Left ventricle myocardium inferior (tissue), 1 donor: ENCODE results near the gene ARHGEF38. TPM values are rescaled to one million over a fixed set of nuclear protein-coding genes. Genes with fewer than 3 reads are reported as not detected.

ENCODE experiments used
- DNase-seq: peaks from one replicate; pipeline ENCODE4 v3.0.0-alpha.2; 2020
- H3K27ac ChIP-seq: fragments of 200-600 bp; replicated peaks from 2 replicates; pipeline ENCODE4 v1.8.0; 2021
- H3K27me3 ChIP-seq: fragments of 200-600 bp; 2 replicates; pipeline ENCODE4 v1.8.0; 2021; ENCODE audit warnings: low read depth
- H3K36me3 ChIP-seq: fragments of 200-600 bp; 2 replicates; pipeline ENCODE4 v1.8.0; 2021
- H3K4me1 ChIP-seq: fragments of 200-600 bp; 2 replicates; pipeline ENCODE4 v1.8.0; 2021
- H3K4me3 ChIP-seq: fragments of 200-600 bp; 2 replicates; pipeline ENCODE4 v1.8.0; 2021; ENCODE audit warnings: mild to moderate bottlenecking, moderate library complexity
- H3K9me3 ChIP-seq: fragments of 200-600 bp; replicated peaks from 2 replicates; pipeline ENCODE4 v1.8.0; 2021
- CTCF ChIP-seq: fragments of 200-600 bp; IDR thresholded peaks from 2 replicates; pipeline ENCODE4 v1.8.0; 2021; ENCODE audit warnings: antibody characterized with exemption, mild to moderate bottlenecking, borderline replicate concordance
- intact Hi-C: fragments of 100-400 bp; cut with micrococcal nuclease; formaldehyde crosslinking; loops from one replicate; pipeline ENCODE4 v1.11.0; 2022
- total RNA-seq: library from RNA; stranded (reverse); fragmentation: NEBNext Ultra II Directional; extraction: Animal tissue kit (Norgen Biotek cat#: 25700); gene quantifications from one replicate; pipeline ENCODE4 v1.2.1, GENCODE V29; 2021
- donor health status: DM: no; HTN: yes; CAD: no; lungs with severe emphysema.

The ARHGEF38 gene
- total RNA-seq, 1 donor from 2014 or later, result not detected

- H3K4me1 ChIP-seq, result no peaks in the 10 kb centered on the region
- H3K9me3 ChIP-seq, result no peaks in the 10 kb centered on the region
- H3K4me3 ChIP-seq, result no peak overlapping the region
- H3K36me3 ChIP-seq, result no peaks in the 10 kb centered on the region
- no peak overlapping the region for H3K27ac ChIP-seq
- intact Hi-C loops, result no loop called here
- DNase-seq, result no peak
- no peak for TF ChIP-seq CTCF
- H3K27me3 ChIP-seq, result no peaks in the 10 kb centered on the region
Observed at GRCh38 chr4:105591573-105591972, 39.2 kb downstream of the ARHGEF38 start.

GRCh38 chr4:105594099-105595010 is 41.9 kb downstream of the ARHGEF38 start:
- no peaks in the 10 kb centered on the region for H3K27me3 ChIP-seq
- no peak overlapping the region for H3K27ac ChIP-seq
- H3K9me3 ChIP-seq, result no peaks in the 10 kb centered on the region
- TF ChIP-seq CTCF, result no peak
- no peak for DNase-seq
- peaks cover 12% of the 10 kb centered on the region for H3K4me1 ChIP-seq
- intact Hi-C loops, result no loop called here
- no peak overlapping the region for H3K4me3 ChIP-seq
- H3K36me3 ChIP-seq, result no peaks in the 10 kb centered on the region

- Histone ChIP-seq H3K9me3 (no peaks in the 10 kb centered on the region), H3K27ac (no peak overlapping the region), H3K4me3 (no peak overlapping the region), H3K4me1 (peaks cover 20% of the 10 kb centered on the region), H3K27me3 (no peaks in the 10 kb centered on the region), H3K36me3 (no peaks in the 10 kb centered on the region)
- no peak for TF ChIP-seq CTCF
- intact Hi-C loops, result no loop called here
- no peak for DNase-seq
Observed at GRCh38 chr4:105596684-105597083, 44.3 kb downstream of the ARHGEF38 start.

GRCh38 chr4:105598052-105598451 is 45.6 kb downstream of the ARHGEF38 start:
- intact Hi-C loops, result no loop called here
- TF ChIP-seq CTCF, result no peak

GRCh38 chr4:105598787-105599186 is 46.4 kb downstream of the ARHGEF38 start:
- DNase-seq, result no peak
- Histone ChIP-seq H3K9me3 (no peaks in the 10 kb centered on the region), H3K4me3 (no peak overlapping the region), H3K27me3 (no peaks in the 10 kb centered on the region), H3K27ac (no peak overlapping the region), H3K4me1 (peaks cover 20% of the 10 kb centered on the region), H3K36me3 (no peaks in the 10 kb centered on the region)
- intact Hi-C loops, result no loop called here
- no peak for TF ChIP-seq CTCF

More at GRCh38 chr4:105598052-105598451, 45.6 kb downstream of the ARHGEF38 start:
- no peak overlapping the region for H3K27ac ChIP-seq
- H3K4me1 ChIP-seq, result peaks cover 20% of the 10 kb centered on the region
- H3K9me3 ChIP-seq, result no peaks in the 10 kb centered on the region
- H3K4me3 ChIP-seq, result no peak overlapping the region
- no peaks in the 10 kb centered on the region for H3K36me3 ChIP-seq
- DNase-seq, result no peak
- no peaks in the 10 kb centered on the region for H3K27me3 ChIP-seq
